Left cardiac atrium (tissue), 4 donors: Measurements from ENCODE around the gene IRAG1. TPM values are rescaled to one million over a fixed set of nuclear protein-coding genes. Genes with fewer than 3 reads are reported as not detected.

Experiments
- ATAC-seq, 2 donors: fragments of 200-7000 bp; cut with Tn5 transposase; one replicate each; pipeline ENCODE4 v1.9.1; 2020; ENCODE audit warnings: mild to moderate bottlenecking in 2 of 2, moderate library complexity in 2 of 2
- DNase-seq: peaks from one replicate; pipeline ENCODE4 v3.0.0-alpha.2; 2020
- intact Hi-C, 2 donors: fragments of 100-400 bp; cut with DNase I; formaldehyde crosslinking; loops; one replicate each; pipeline versions ENCODE4 v1.14.1 to v1.15.1; 2022 to 2023
- total RNA-seq, 2 donors: library from RNA; stranded (reverse); fragmentation: NEBNext Ultra II Directional; extraction: Animal tissue kit (Norgen Biotek cat#: 25700); gene quantifications; one replicate each; pipeline ENCODE4 v1.2.1, GENCODE V29; 2021
- donor health status: DM: no; HTN: yes; CAD: no.
- donor health status: DM: no; HTN: yes; CAD: no; lungs with severe emphysema.
- donor health status: DM: yes; HTN: yes; CAD: no.
- donor health status: Dilated cardiomyopathy.

Gene IRAG1
- total RNA-seq, 2 donors from 2014 or later, result 9.7 to 15.6 TPM

GRCh38 chr11:10673501-10674062, 20.0 kb downstream of the IRAG1 start:
- no peak for ATAC-seq

DNA sequence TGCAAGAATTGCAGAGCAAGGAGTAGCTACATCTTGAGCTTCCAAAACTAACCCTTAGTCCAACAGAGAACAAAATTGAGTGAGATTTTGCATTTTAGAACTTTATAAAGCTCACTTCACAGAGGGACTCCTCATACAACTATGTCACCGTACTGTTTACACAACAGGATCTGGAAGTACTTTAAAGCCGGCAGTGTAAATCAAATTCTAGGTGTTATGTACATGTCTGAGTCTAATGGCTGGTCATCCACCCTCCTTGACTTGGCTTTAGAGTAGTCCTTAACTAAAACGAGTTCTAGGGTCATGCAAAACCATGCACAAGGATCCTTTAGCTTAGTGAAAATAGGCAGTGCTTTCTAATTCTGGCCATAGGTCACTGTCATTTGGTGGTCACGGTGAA, 23.5 kb downstream of the IRAG1 start:
- no peak for DNase-seq
- intact Hi-C loops, result no loop called here
- ATAC-seq, result no peak

More at GRCh38 chr11:10673501-10674062, 20.0 kb downstream of the IRAG1 start:
- no peak for DNase-seq
- intact Hi-C loops, result no loop called here

GRCh38 chr11:10669258-10670033, 24.1 kb downstream of the IRAG1 start:
- ATAC-seq, result peak; percentile 32 to 49
- intact Hi-C loops, result no loop called here
- DNase-seq, result no peak

DNA sequence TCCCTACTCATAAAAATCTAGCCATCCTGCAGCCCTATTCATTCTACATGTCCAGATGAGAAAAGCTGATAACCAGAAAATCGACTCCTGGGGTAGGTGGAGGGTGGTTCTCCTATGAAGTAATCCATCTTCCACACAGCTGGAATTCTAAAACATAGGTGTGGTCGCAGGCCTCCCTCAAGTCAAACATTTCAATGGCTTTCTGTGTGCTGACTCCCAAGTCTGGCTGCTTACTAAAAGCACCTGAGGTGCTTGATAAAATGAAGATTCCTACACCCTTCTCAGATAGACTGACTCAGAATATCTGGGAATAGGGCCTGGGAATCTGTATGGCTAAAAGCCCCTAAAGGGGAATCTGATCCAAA, 26.1 kb downstream of the IRAG1 start:
- DNase-seq, result no peak
- no peak for ATAC-seq
- intact Hi-C loops, result no loop called here

DNA sequence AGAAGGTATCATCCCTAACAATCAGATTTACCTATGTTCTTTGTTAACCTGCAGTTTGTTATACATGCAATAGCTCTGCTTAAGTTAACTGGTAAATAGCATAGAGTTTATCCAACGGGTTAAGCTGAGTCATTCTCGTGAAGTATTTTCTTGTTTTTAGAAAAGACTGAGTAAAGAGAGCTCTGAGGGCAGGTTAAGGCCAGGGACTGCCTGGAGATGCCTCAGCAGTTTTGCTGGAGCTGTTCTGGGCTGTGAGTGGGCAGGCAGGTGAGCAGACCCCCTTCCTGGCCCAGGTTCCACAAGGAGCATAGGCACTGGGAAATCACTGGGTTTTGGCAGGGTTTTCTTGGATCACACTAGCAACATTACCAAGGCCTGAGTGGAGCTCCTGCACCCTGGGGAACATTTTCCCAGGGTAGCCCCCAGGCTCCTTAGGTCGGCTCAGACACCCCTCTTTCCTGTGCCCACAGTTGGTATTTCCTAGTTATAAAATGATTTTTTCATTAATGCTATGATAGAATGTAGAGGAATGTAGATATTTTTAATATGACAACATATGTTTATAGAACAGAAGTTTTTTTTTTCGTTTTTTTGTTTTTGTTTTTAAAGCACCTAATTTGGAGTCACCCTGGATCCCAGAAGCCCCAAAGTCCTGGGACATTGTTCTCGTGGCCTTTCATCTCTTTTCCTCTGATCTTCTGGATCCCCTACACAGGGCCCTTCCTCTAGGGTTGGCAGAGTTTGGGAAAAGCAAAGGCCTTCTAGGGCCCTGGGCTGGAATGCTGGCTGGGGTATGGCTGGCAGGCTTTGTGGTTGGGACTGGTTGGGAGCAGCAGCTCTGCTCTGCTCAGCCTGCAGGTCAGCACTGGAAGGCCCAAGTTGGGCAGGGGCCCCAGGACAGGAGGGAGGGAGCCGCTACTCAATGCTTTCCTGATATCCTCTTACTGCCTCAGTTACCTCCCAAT, 26.7 kb downstream of the IRAG1 start:
- DNase-seq, result no peak
- ATAC-seq, result peak in 1 of 2 donors; percentile 30
- intact Hi-C loops, result no loop called here

DNA sequence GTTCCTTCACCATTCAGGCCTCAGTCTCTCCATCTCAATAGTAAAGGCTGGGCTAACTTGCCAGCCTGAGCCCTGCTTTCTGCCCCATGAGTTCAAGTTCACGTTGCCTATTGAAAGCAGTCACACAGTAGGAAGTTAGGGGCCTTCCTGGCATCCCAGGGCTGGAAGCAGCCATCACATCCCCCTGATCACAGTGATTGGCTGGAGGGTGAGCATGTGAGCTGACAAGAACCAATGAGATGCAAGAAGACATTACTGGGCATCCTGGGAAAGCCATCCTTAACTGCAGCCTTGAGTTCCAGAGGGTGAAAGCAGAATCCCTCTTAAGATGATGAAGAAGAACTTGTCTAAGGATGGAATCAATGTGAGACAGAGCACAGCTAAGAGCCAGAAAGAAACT, 29.1 kb downstream of the IRAG1 start:
- intact Hi-C loops, result no loop called here
- DNase-seq (no peak), ATAC-seq (no peak)

DNA sequence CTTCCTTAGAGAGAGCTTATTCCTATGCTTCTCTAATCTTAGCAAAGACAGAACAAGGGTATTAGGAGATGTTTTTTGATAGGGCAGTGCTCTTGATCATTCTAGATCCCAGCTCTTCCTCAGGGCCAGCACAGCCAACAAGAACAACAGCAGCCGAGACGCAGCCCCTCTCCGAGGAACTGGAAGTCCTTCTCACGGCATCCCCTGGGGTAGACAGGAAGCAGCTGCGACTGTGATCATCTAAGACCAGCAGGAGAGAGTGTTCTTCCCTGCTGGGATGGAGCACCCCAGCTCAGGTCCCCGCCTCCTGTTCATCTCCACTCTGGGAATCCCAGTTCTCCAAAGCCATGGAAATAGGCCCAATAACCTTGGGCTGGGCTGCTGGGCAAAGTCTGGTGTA, 29.6 kb downstream of the IRAG1 start:
- intact Hi-C loops, result no loop called here
- ATAC-seq (peak in 1 of 2 donors; percentile 28), DNase-seq (no peak)

DNA sequence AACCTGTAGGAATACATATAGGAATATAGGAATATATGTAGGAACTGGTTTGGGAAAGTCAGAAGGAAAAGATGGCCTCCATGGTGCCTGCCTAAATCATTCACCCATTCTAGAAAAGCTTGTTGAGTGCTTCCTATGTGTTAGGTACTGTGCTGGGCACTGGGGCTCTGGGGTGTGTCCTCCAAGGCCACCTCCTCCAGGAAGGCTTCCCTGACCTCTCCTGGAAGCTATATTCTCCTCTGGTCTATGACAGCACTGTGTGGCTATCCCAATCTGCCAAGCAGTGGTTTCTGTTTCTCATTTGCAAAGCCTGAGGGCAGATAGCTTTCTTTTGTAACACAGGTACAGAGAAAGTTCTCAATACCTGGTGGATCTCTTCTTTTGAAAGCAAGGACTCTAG, 30.2 kb downstream of the IRAG1 start:
- intact Hi-C loops, result no loop called here
- DNase-seq (no peak), ATAC-seq (no peak)

GRCh38 chr11:10660323-10660722, 33.2 kb downstream of the IRAG1 start:
- intact Hi-C loops, result no loop called here
- DNase-seq (no peak), ATAC-seq (no peak)

GRCh38 chr11:10659339-10660216, 34.0 kb downstream of the IRAG1 start:
- no peak for DNase-seq
- intact Hi-C loops, result loop anchor here in 1 of 2 donors (5.0 to 10.0 kb wide), 3 partner anchors 97 to 255 kb away; no protein-coding TSS in a partner anchor
- ATAC-seq, result peak; percentile 21 to 73

DNA sequence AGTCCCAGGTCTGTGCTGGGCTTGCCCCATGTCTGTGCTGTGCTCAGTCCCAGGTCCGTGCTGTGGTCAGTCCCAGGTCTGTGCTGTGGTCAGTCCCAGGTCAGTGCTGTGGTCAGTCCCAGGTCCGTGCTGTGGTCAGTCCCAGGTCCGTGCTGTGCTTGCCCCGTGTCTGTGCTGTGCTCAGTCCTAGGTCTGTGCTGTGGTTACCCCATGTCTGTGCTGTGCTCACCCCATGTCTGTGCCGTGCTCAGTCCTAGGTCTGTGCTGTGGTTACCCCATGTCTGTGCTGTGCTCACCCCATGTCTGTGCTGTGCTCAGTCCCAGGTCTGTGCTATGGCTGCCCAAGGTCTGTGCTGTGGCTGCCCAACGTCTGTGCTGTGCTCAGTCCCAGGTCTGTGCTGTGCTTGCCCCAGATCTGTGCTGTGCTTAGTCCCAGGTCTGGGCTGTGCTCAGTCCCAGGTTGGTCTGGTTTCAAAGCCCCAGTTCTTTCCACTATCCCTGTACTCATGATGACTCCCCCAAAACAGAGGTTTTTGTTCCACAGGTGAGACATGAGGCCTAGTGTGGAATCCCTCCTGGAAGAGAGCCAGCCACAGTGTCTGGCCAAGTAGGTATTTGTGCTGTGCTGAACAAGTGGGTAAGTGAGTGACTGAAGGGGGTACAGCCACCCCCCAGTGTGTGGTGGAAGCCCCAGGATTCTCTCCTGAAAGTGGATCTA, 34.8 kb downstream of the IRAG1 start:
- ATAC-seq (peak in 1 of 2 donors; percentile 5), DNase-seq (no peak)
- intact Hi-C loops, result loop anchor here in 1 of 2 donors (5.0 to 10.0 kb wide), 3 partner anchors 96 to 254 kb away; no protein-coding TSS in a partner anchor

GRCh38 chr11:10657308-10658271, 36.0 kb downstream of the IRAG1 start:
- intact Hi-C loops, result loop anchor here in 1 of 2 donors (5.0 to 10.0 kb wide), 3 partner anchors 95 to 253 kb away; no protein-coding TSS in a partner anchor
- DNase-seq, result no peak

DNA sequence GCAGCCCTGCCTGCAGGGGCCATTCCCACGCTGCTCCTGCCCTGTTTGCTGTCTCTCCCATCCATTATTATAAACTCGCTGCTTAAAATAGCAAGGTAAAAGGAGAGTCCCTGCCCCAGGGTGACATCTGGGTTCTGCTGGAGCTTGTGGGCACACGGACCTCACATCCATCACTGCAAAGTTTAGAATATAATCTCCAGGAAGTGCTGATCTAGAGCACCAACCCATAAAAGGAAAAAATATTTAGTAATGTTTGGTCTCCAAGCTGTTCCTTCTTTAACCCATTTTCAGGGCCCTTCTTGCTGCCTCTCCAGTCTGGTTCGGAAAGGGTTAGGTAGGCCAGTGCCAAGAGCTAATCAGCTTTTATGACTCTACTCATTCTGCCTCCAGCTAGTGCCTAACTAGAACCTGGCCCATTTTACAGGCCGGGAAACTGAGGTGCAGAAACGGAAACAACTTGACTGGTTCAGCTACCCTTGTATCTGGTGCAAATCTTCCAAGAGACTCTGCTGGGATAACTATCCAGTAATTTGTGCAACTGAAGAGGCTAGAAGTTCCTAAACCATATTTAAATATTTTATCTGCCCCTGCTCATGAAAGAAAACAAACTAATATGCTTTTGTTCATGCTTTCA, 37.5 kb downstream of the IRAG1 start:
- intact Hi-C loops, result loop anchor here in 1 of 2 donors (5.0 to 10.0 kb wide), 3 partner anchors 94 to 251 kb away; no protein-coding TSS in a partner anchor
- no peak for DNase-seq
- ATAC-seq, result no peak

More at GRCh38 chr11:10657308-10658271, 36.0 kb downstream of the IRAG1 start:
- ATAC-seq, result peak; percentile 43 to 45

DNA sequence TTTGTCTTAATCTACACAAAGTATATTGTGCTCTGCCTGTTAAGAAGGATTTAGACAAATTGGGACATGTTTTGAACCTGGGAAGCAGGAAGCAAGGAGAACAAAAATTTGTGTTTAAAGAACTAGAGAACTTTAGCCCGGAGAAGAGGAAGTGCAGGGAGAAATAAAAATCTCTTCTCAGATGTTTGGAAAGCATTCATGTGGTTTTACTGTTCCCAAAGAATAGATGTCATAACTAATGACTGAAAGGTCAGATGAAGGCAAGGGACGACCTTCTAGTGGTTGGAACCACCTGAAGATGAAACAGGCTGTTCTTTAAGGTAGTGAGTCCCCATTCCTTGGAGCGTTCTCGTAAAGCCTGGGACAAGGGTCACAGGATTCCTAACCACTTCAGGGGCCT, 38.3 kb downstream of the IRAG1 start:
- ATAC-seq, result no peak
- intact Hi-C loops, result loop anchor here in 1 of 2 donors (5.0 to 10.0 kb wide), 3 partner anchors 93 to 250 kb away; no protein-coding TSS in a partner anchor
- DNase-seq, result no peak

GRCh38 chr11:10654811-10655150, 38.8 kb downstream of the IRAG1 start:
- ATAC-seq (peak in 1 of 2 donors; percentile 65), DNase-seq (no peak)
- intact Hi-C loops, result loop anchor here in 1 of 2 donors (5.0 to 10.0 kb wide), 4 partner anchors 83 to 250 kb away; no protein-coding TSS in a partner anchor
